Mesenchymal stem cell (in vitro differentiated cells and primary cell): ENCODE data around the gene ELSPBP1.

Source experiments
- DNase-seq: peaks from one replicate; pipeline ENCODE4 v3.0.0-alpha.2; 2013
- H2AFZ ChIP-seq: one replicate; pipeline ENCODE4 v1.6.1; 2013; ENCODE audit warnings: low read depth, mild to moderate bottlenecking, control low read depth, inconsistent platforms, low read length, moderate library complexity
- H2AK5ac ChIP-seq: 2 replicates; pipeline ENCODE4 v1.6.1; 2013; ENCODE audit warnings: low read length, moderate library complexity, mild to moderate bottlenecking, inconsistent platforms; ENCODE audit not compliant: severe bottlenecking
- H2BK120ac ChIP-seq: one replicate; pipeline ENCODE4 v1.6.1; 2013; ENCODE audit warnings: low read depth, mild to moderate bottlenecking, inconsistent platforms, low read length, moderate library complexity
- H2BK12ac ChIP-seq, 2 experiments: one replicate each; pipeline ENCODE4 v1.6.1; 2013; ENCODE audit warnings: inconsistent platforms in 2 of 2, low read length in 2 of 2, mild to moderate bottlenecking in 2 of 2, moderate library complexity in 2 of 2, control low read depth in 1 of 2
- H2BK15ac ChIP-seq: one replicate; pipeline ENCODE4 v1.6.1; 2013; ENCODE audit warnings: mild to moderate bottlenecking, low read depth, inconsistent platforms; ENCODE audit not compliant: poor library complexity, severe bottlenecking
- H2BK5ac ChIP-seq: 2 replicates; pipeline ENCODE4 v1.6.1; 2013; ENCODE audit warnings: low read depth, mild to moderate bottlenecking, low read length, control low read depth, inconsistent platforms; ENCODE audit not compliant: poor library complexity, severe bottlenecking
- H3K14ac ChIP-seq, 2 experiments: one replicate each; pipeline ENCODE4 v1.6.1; 2013; ENCODE audit warnings: inconsistent platforms in 2 of 2, low read length in 2 of 2, control low read depth in 1 of 2, mild to moderate bottlenecking in 1 of 2, moderate library complexity in 1 of 2
- H3K18ac ChIP-seq, 2 experiments: one replicate each; pipeline ENCODE4 v1.6.1; 2013; ENCODE audit warnings: inconsistent platforms in 2 of 2, low read length in 2 of 2, control low read depth in 1 of 2, low read depth in 1 of 2, mild to moderate bottlenecking in 1 of 2
- H3K23ac ChIP-seq, 2 experiments: one replicate each; pipeline ENCODE4 v1.6.1; 2013; ENCODE audit warnings: inconsistent platforms in 2 of 2, low read length in 2 of 2, mild to moderate bottlenecking in 2 of 2, moderate library complexity in 2 of 2, control low read depth in 1 of 2
- H3K27ac ChIP-seq: 2 replicates; pipeline ENCODE4 v1.5.1; 2013; ENCODE audit warnings: mild to moderate bottlenecking, moderate library complexity, low read length, control low read depth, inconsistent platforms; ENCODE audit not compliant: poor library complexity, severe bottlenecking
- H3K27me3 ChIP-seq, 2 experiments: 2 replicates each; pipeline versions ENCODE4 v1.6.1 to v1.7.0; 2013; ENCODE audit warnings: low read length in 2 of 2, mild to moderate bottlenecking in 2 of 2, moderate library complexity in 2 of 2, control low read depth in 1 of 2, inconsistent platforms in 1 of 2; ENCODE audit not compliant: control insufficient read depth in 1 of 2, insufficient read depth in 1 of 2
- H3K36me3 ChIP-seq, 2 experiments: 2 replicates each; pipeline versions ENCODE4 v1.6.1 to v1.7.0; 2013; ENCODE audit warnings: low read length in 2 of 2, control low read depth in 1 of 2, inconsistent platforms in 1 of 2, low read depth in 1 of 2, mild to moderate bottlenecking in 1 of 2; ENCODE audit not compliant: insufficient read depth in 2 of 2, control insufficient read depth in 1 of 2
- H3K4ac ChIP-seq, 2 experiments: one replicate each; pipeline ENCODE4 v1.6.1; 2013; ENCODE audit warnings: inconsistent platforms in 2 of 2, low read length in 2 of 2, mild to moderate bottlenecking in 2 of 2, moderate library complexity in 2 of 2, control low read depth in 1 of 2, low read depth in 1 of 2
- H3K4me1 ChIP-seq: 2 replicates; pipeline ENCODE4 v1.6.1; 2013; ENCODE audit warnings: low read depth, low read length, control low read depth; ENCODE audit not compliant: control insufficient read depth, insufficient read depth
- H3K4me2 ChIP-seq: 2 replicates; pipeline ENCODE4 v1.6.1; 2013; ENCODE audit warnings: low read length, mild to moderate bottlenecking, inconsistent platforms; ENCODE audit not compliant: poor library complexity, severe bottlenecking
- H3K4me3 ChIP-seq, 2 experiments: 2 replicates each; pipeline versions ENCODE4 v1.5.1 to v1.7.0; 2013; ENCODE audit warnings: low read length in 2 of 2, mild to moderate bottlenecking in 2 of 2, control low read depth in 1 of 2, low read depth in 1 of 2; ENCODE audit not compliant: insufficient read depth in 1 of 2
- H3K79me1 ChIP-seq: replicated peaks from 2 replicates; pipeline ENCODE4 v1.6.1; 2013; ENCODE audit warnings: mild to moderate bottlenecking, control low read depth, low read length, inconsistent platforms; ENCODE audit not compliant: poor library complexity, severe bottlenecking
- H3K9ac ChIP-seq: 2 replicates; pipeline ENCODE4 v1.7.0; 2013; ENCODE audit warnings: mild to moderate bottlenecking, low read length, moderate library complexity
- H3K9me3 ChIP-seq: 2 replicates; pipeline ENCODE4 v1.7.0; 2013; ENCODE audit warnings: mild to moderate bottlenecking, low read length; ENCODE audit not compliant: control insufficient read depth
- H4K8ac ChIP-seq: one replicate; pipeline ENCODE4 v1.6.1; 2013; ENCODE audit warnings: inconsistent platforms, mild to moderate bottlenecking, low read length, moderate library complexity
- H4K91ac ChIP-seq: one replicate; pipeline ENCODE4 v1.6.1; 2013; ENCODE audit warnings: mild to moderate bottlenecking, low read length, inconsistent platforms
- WGBS: methylation state at CpG from one replicate; pipeline ENCODE4 v1.1.7; 2013; ENCODE audit warnings: mixed read lengths; 5-methylcytosine and 5-hydroxymethylcytosine counted together

The ELSPBP1 gene

DNA sequence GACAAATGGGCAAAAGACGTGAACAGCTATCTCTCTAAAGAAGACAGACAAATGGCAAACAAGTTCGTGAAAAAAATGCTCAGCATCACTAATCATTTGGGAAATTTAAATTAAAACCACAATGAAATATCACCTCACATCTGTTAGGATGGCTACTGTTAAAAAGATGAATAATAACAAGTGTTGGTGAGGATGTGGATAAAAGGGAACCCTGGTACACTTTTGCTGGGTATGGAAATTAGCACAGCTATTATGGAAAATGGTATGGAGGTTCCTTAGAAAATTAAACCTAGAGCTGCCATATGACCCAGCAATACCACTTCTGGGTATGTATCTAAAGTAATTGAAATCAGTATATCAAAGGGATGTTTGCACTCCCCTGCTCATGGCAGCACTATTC lies 42.3 kb downstream of the ELSPBP1 start:
- no peaks in the 10 kb centered on the region for H3K36me3 ChIP-seq
- H2BK5ac ChIP-seq, result no peak overlapping the region
- no peak overlapping the region for H3K9ac ChIP-seq
- DNase-seq, result no peak
- no peak overlapping the region for H3K18ac ChIP-seq
- no peak overlapping the region for H3K4me3 ChIP-seq
- no peak overlapping the region for H3K4me2 ChIP-seq
- no peak overlapping the region for H2BK15ac ChIP-seq
- peaks cover 0 to 34% of the 10 kb centered on the region in 2 experiments for H3K27me3 ChIP-seq
- H4K8ac ChIP-seq, result no peak overlapping the region
- H3K79me1 ChIP-seq, result no peaks in the 10 kb centered on the region
- H4K91ac ChIP-seq, result no peak overlapping the region
- peaks cover 12% of the 10 kb centered on the region for H3K9me3 ChIP-seq
- no peaks in the 10 kb centered on the region for H3K4me1 ChIP-seq
- no peak overlapping the region for H2BK12ac ChIP-seq
- H2AFZ ChIP-seq, result no peak overlapping the region
- no peak overlapping the region for H2AK5ac ChIP-seq
- no peak overlapping the region for H3K27ac ChIP-seq
- no peak overlapping the region for H3K4ac ChIP-seq
- no peak overlapping the region for H3K14ac ChIP-seq
- H2BK120ac ChIP-seq, result no peak overlapping the region
- H3K23ac ChIP-seq, result no peak overlapping the region
- WGBS, result 91% methylated on average over 1 of the region's 2 CpGs

DNA sequence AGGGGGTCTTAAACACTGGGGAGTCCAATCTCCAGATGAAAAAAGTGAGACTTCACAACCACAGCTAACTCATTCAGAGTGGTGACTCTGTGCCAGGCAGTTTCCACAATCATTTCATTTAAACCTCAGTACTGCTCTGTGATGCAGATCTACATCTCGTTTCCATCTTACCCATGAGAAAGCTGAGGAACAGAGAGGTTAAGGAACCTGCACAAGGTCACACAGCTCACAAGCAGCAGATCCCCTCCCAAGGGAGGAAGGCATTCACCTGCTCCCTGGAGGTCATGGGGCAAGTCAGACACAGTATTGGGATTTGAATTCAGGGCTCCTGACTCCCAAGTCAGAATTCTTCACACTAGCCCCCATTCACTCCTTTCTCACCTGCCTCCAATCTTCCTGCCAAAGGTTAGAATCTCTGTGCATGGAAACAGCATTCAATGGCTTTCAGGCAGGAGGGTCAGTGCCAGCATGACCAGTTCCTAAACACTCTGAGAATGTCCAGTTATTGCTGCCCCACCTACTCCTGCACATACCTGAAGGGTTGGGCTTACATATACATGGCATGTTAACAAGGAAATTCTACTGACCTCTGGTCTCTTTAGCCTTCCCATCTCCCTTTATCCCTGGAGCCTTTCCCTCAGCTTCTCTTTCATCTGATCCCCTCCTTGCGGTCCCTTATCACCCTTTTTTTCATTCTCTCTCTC lies 47.6 kb downstream of the ELSPBP1 start:
- H2AK5ac ChIP-seq, result no peak overlapping the region
- no peak for DNase-seq
- no peak overlapping the region for H3K27ac ChIP-seq
- no peak overlapping the region for H2BK5ac ChIP-seq
- H4K8ac ChIP-seq, result no peak overlapping the region
- 64% methylated on average over 2 of the region's 2 CpGs for WGBS
- H3K18ac ChIP-seq, result no peak overlapping the region
- H2BK12ac ChIP-seq, result no peak overlapping the region
- no peaks in the 10 kb centered on the region for H3K4me1 ChIP-seq
- H4K91ac ChIP-seq, result no peak overlapping the region
- H2AFZ ChIP-seq, result no peak overlapping the region
- H3K4me3 ChIP-seq, result no peak overlapping the region
- no peak overlapping the region for H3K23ac ChIP-seq
- H3K9me3 ChIP-seq, result peaks cover 4% of the 10 kb centered on the region
- no peaks in the 10 kb centered on the region for H3K36me3 ChIP-seq
- no peak overlapping the region for H3K14ac ChIP-seq
- no peak overlapping the region for H3K4me2 ChIP-seq
- H3K9ac ChIP-seq, result no peak overlapping the region
- no peaks in the 10 kb centered on the region for H3K79me1 ChIP-seq
- H2BK15ac ChIP-seq, result no peak overlapping the region
- H3K27me3 ChIP-seq, result peaks cover 0 to 26% of the 10 kb centered on the region in 2 experiments
- H3K4ac ChIP-seq, result no peak overlapping the region
- no peak overlapping the region for H2BK120ac ChIP-seq

DNA sequence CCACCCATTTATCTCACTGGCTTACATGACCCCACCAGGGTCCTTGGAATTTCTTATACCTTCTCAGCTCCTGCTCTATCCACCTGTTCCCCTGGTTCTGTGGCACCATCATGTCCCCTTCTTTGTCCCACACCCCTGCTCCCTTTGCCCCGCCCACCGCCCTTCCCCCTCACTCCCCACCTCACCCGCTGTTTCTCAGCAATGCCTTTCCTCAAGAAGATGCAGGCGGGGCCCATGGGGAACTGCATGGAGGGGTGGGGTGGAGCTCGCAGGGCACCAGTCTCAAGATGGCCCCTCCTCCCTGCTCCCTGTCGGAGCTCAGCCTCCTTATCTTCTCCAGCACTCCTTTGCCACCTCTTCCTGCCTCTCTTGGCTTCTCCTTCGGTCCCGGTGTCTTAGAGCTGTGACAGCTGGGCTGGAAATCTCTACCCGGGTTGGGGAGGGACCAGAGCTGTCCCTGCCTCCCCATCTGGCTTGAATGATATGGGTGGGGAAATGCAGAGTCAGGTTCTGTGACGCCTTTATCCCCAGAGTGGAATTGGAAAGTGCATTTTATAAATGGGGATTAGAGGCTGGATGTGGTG lies 49.3 kb downstream of the ELSPBP1 start, which contains the start of gene CABP5:
TSS of gene CABP5 (minus strand) at position 405 of the 584 bp plus-strand sequence. CDS start at position 248, 157 bp downstream.
- H2BK5ac ChIP-seq, result no peak within 1 kb of the TSS
- H3K14ac ChIP-seq, result no peak within 1 kb of the TSS
- no peak within 1 kb of the TSS for H2AFZ ChIP-seq
- WGBS, result 80% methylated on average over 7 of the region's 10 CpGs
- H3K9ac ChIP-seq, result no peak within 1 kb of the TSS
- no peak within 1 kb of the TSS for H3K4me3 ChIP-seq
- no peak within 1 kb of the TSS for H3K4me2 ChIP-seq
- no peak within 1 kb of the TSS for H4K91ac ChIP-seq
- no peaks in the 10 kb centered on the region for H3K4me1 ChIP-seq
- H3K23ac ChIP-seq, result no peak within 1 kb of the TSS
- DNase-seq, result no peak
- no peak within 1 kb of the TSS for H3K4ac ChIP-seq
- H3K27ac ChIP-seq, result no peak within 1 kb of the TSS
- H2BK12ac ChIP-seq, result no peak within 1 kb of the TSS
- H3K36me3 ChIP-seq, result no peaks in the 10 kb centered on the region
- H2BK120ac ChIP-seq, result no peak within 1 kb of the TSS
- H3K18ac ChIP-seq, result no peak within 1 kb of the TSS
- no peak within 1 kb of the TSS for H4K8ac ChIP-seq
- H2BK15ac ChIP-seq, result peak within 1 kb of the TSS; percentile 12
- H3K27me3 ChIP-seq, result peaks cover 0 to 30% of the 10 kb centered on the region in 2 experiments
- H2AK5ac ChIP-seq, result no peak within 1 kb of the TSS
- peaks cover 14% of the 10 kb centered on the region for H3K9me3 ChIP-seq
- no peaks in the 10 kb centered on the region for H3K79me1 ChIP-seq

DNA sequence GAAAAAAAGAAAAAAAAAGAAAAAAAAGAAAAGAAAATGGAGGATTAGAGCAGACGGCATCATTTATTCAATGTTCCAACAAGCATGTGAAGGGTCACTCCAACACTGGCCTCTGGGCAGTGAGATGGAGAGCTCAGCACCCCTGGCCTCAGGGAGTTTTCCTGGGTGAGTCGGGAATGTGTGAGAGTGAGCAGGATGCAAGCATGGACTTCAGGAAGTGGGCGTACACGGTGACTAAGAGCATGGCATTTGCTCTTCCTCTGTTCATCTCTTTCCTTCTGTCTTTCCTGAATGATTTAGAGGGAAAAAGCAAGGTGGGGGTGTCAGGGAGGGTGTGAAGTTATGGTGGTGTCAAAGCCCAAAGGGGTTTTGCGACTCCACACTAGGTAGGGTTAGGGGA lies 50.1 kb downstream of the ELSPBP1 start:
- Histone ChIP-seq H3K36me3 (no peaks in the 10 kb centered on the region), H2AK5ac (no peak overlapping the region), H4K91ac (no peak overlapping the region), H3K27ac (no peak overlapping the region), H3K9me3 (peaks cover 18% of the 10 kb centered on the region), H3K79me1 (no peaks in the 10 kb centered on the region), H3K14ac (no peak overlapping the region), H2BK120ac (no peak overlapping the region), H3K4me3 (no peak overlapping the region), H3K4me1 (no peaks in the 10 kb centered on the region), H3K23ac (no peak overlapping the region), H3K9ac (no peak overlapping the region), H2BK5ac (no peak overlapping the region), H3K27me3 (peaks cover 0 to 30% of the 10 kb centered on the region in 2 experiments), H4K8ac (no peak overlapping the region), H2BK15ac (no peak overlapping the region), H3K4ac (no peak overlapping the region), H3K4me2 (no peak overlapping the region), H3K18ac (no peak overlapping the region), H2AFZ (no peak overlapping the region), H2BK12ac (no peak overlapping the region)
- no peak for DNase-seq
- WGBS, result 90% methylated on average over 5 of the region's 5 CpGs
